ENCODE data around the gene FNIP1. TPM values are rescaled to one million over a fixed set of nuclear protein-coding genes. Genes with fewer than 3 reads are reported as not detected.

The FNIP1 gene
- total and polyA plus RNA-seq, 2 of the 8 experiments (the other 6 are each of a cell fraction or from before 2014, with no cell fraction given): 3.5 to 17.3 TPM

GRCh38 chr5:131607903-131608540 lies 188.8 kb downstream of the FNIP1 start:
- no peak overlapping the region for H2BK120ac ChIP-seq (replicated peaks; ENCODE audit: low read depth, low read length)
- H2BK12ac ChIP-seq (ENCODE audit: low read depth, low read length): no peak overlapping the region
- H3K4me1 ChIP-seq (replicated peaks in 1 of 4; ENCODE audit: control insufficient read depth in 3 of 4, insufficient read depth in 4 of 4, low read length in 3 of 4): peaks cover 0 to 5% (median 1%) of the 10 kb centered on the region in 4 experiments; a peak in 2 of 7 replicates
- no peaks in the 10 kb centered on the region for H3K9me3 ChIP-seq (ENCODE audit: insufficient read depth in 2 of 2, low read depth in 1 of 2, low read length in 1 of 2)
- no peak overlapping the region for H4K5ac ChIP-seq (ENCODE audit: insufficient read length, low read depth, low read length)
- no peak overlapping the region for H3K14ac ChIP-seq (ENCODE audit: insufficient read length)
- 77% methylated on average over 4 of the region's 4 CpGs; no CpG with 5 or more reads in 1 of the 2 experiments for WGBS, 2 experiments (ENCODE audit: extremely low coverage in 1 of 2, insufficient coverage in 1 of 2, insufficient read length in 1 of 2, insufficient replicate concordance in 2 of 2, low coverage in 1 of 2, low lambda C conversion rate in 2 of 2, missing lambda C conversion rate in 1 of 2)
- H4K91ac ChIP-seq (replicated peaks; ENCODE audit: insufficient read length, low read length): no peak overlapping the region
- no peak overlapping the region for H3K4me2 ChIP-seq (ENCODE audit: insufficient read depth in 1 of 2, low read depth in 2 of 2, low read length in 2 of 2)
- no peak overlapping the region for H2BK20ac ChIP-seq (ENCODE audit: low read length)
- H2BK15ac ChIP-seq (ENCODE audit: low read length): no peak overlapping the region
- POLR2A ChIA-PET (ENCODE audit: partially characterized antibody): no interaction called here
- no peak overlapping the region for H3K9ac ChIP-seq (replicated peaks in 1 of 4; ENCODE audit: extremely low read depth in 1 of 4, low read depth in 3 of 4, low read length in 3 of 4)
- H3K4me3 ChIP-seq (ENCODE audit: extremely low read depth in 1 of 4, insufficient read depth in 2 of 4, low read depth in 3 of 4, low read length in 4 of 4): no peak overlapping the region
- H3K79me2 ChIP-seq (ENCODE audit: control insufficient read depth in 1 of 2, insufficient read depth in 2 of 2, low read length in 2 of 2): peaks cover 3 to 87% of the 10 kb centered on the region in 2 experiments
- no peak overlapping the region for H2BK5ac ChIP-seq (ENCODE audit: low read depth, low read length)
- peaks cover 0 to 3% (median 0%) of the 10 kb centered on the region in 4 experiments; a peak in 1 of 8 replicates for H3K36me3 ChIP-seq (ENCODE audit: control insufficient read depth in 2 of 4, insufficient read depth in 4 of 4, low read length in 3 of 4)
- CTCF ChIA-PET (ENCODE audit: partially characterized antibody): interaction anchor here (1.0 kb wide), 1 partner anchor 12 kb away, joined by 3 read pairs; no protein-coding TSS in a partner anchor
- H2AFZ ChIP-seq (ENCODE audit: low read length): no peak overlapping the region
- H3K27me3 ChIP-seq (replicated peaks in 1 of 4; ENCODE audit: control insufficient read depth in 3 of 4, extremely low read depth in 1 of 4, insufficient read depth in 3 of 4, low read length in 3 of 4): no peaks in the 10 kb centered on the region
- no peak overlapping the region for H2AK5ac ChIP-seq (ENCODE audit: low read depth, low read length)
- DNase-seq (ENCODE audit: low read depth in 1 of 2, low spot score in 2 of 2): no peak
- no peak overlapping the region for H3K56ac ChIP-seq (replicated peaks; ENCODE audit: insufficient read length, low read depth, low read length)
- H3K23me2 ChIP-seq (ENCODE audit: low read depth, low read length): no peaks in the 10 kb centered on the region
- no peak overlapping the region for H4K8ac ChIP-seq (ENCODE audit: extremely low read depth, insufficient read depth, low read length)
- peaks cover 7% of the 10 kb centered on the region for H3K79me1 ChIP-seq (ENCODE audit: low read depth, low read length)
- H3K4ac ChIP-seq (replicated peaks; ENCODE audit: insufficient read length, low read depth, low read length): no peak overlapping the region
- peaks cover 5 to 6% of the 10 kb centered on the region in 2 experiments for H4K20me1 ChIP-seq (replicated peaks in 1 of 2; ENCODE audit: control insufficient read depth in 1 of 2, insufficient read depth in 2 of 2, low read length in 2 of 2)
- no peak overlapping the region for H3K23ac ChIP-seq (ENCODE audit: insufficient read length)
- no peak for FAIRE-seq
- H3K27ac ChIP-seq (ENCODE audit: low read depth, low read length): no peak overlapping the region
- no peak overlapping the region for H3K18ac ChIP-seq (ENCODE audit: extremely low read depth, low read length)
- TF ChIP-seq BRCA1 (IDR thresholded peaks at IDR 0.05; ENCODE audit: low read depth, low read length): no peak
- TF ChIP-seq SIRT6 (IDR thresholded peaks at IDR 0.05; ENCODE audit: low read length): no peak
- no peak for TF ChIP-seq CBX8 (IDR thresholded peaks at IDR 0.05; ENCODE audit: borderline replicate concordance, low read depth, low read length)
- no peak for TF ChIP-seq EZH2 (IDR thresholded peaks at IDR 0.05; ENCODE audit: low read depth, low read length, severe bottlenecking)
- no peak for TF ChIP-seq MAFK (IDR thresholded peaks at IDR 0.05; ENCODE audit: low read depth, low read length)
- no peak for TF ChIP-seq SUZ12 (IDR thresholded peaks at IDR 0.05; ENCODE audit: low read length)
- TF ChIP-seq, protein P1, sequence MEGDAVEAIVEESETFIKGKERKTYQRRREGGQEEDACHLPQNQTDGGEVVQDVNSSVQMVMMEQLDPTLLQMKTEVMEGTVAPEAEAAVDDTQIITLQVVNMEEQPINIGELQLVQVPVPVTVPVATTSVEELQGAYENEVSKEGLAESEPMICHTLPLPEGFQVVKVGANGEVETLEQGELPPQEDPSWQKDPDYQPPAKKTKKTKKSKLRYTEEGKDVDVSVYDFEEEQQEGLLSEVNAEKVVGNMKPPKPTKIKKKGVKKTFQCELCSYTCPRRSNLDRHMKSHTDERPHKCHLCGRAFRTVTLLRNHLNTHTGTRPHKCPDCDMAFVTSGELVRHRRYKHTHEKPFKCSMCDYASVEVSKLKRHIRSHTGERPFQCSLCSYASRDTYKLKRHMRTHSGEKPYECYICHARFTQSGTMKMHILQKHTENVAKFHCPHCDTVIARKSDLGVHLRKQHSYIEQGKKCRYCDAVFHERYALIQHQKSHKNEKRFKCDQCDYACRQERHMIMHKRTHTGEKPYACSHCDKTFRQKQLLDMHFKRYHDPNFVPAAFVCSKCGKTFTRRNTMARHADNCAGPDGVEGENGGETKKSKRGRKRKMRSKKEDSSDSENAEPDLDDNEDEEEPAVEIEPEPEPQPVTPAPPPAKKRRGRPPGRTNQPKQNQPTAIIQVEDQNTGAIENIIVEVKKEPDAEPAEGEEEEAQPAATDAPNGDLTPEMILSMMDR (IDR thresholded peaks at IDR 0.05; ENCODE audit: control extremely low read depth in 1 of 3, insufficient read depth in 1 of 3, low read depth in 1 of 3, low read length in 3 of 3): no peak
- no peak for TF ChIP-seq GABPA (IDR thresholded peaks at IDR 0.05; ENCODE audit: borderline replicate concordance, insufficient read depth, low read length)
- TF ChIP-seq E2F6 (IDR thresholded peaks at IDR 0.05): no peak
